Measurements from ENCODE around the gene COL18A1. TPM values are rescaled to one million over a fixed set of nuclear protein-coding genes. Genes with fewer than 3 reads are reported as not detected.
"Not testable (repeated sequence)": the region's sequence is repeated elsewhere in the genome, so short reads cannot be mapped to it uniquely, and the experiment has no call there.

COL18A1 gene
- total RNA-seq, 1 experiment from 2014 or later: 838 TPM

GRCh38 chr21:45556302-45556644 lies 151.3 kb downstream of the COL18A1 start:
- DNase-seq (ENCODE audit: low read depth): no peak
- in situ Hi-C loops (cut with HindIII; ENCODE audit: low pct_unique_long_range_greater_than_20kb, low sequenced_read_pairs): no loop called here

GRCh38 chr21:45556645-45557615 lies 152.0 kb downstream of the COL18A1 start:
- in situ Hi-C loops (cut with HindIII; ENCODE audit: low pct_unique_long_range_greater_than_20kb, low sequenced_read_pairs): no loop called here
- no peak for DNase-seq (ENCODE audit: low read depth)

GRCh38 chr21:45557616-45558043 lies 152.7 kb downstream of the COL18A1 start:
- in situ Hi-C loops (cut with HindIII; ENCODE audit: low pct_unique_long_range_greater_than_20kb, low sequenced_read_pairs): no loop called here
- DNase-seq (ENCODE audit: low read depth): no peak

- DNase-seq (ENCODE audit: low read depth): no peak
- in situ Hi-C loops (cut with HindIII; ENCODE audit: low pct_unique_long_range_greater_than_20kb, low sequenced_read_pairs): no loop called here
Observed at GRCh38 chr21:45558044-45558721, 153.2 kb downstream of the COL18A1 start.

- in situ Hi-C loops (cut with HindIII; ENCODE audit: low pct_unique_long_range_greater_than_20kb, low sequenced_read_pairs): no loop called here
- no peak for DNase-seq (ENCODE audit: low read depth)
Observed at GRCh38 chr21:45559216-45560105, 154.5 kb downstream of the COL18A1 start.

- in situ Hi-C loops (cut with HindIII; ENCODE audit: low pct_unique_long_range_greater_than_20kb, low sequenced_read_pairs): no loop called here
- no peak for DNase-seq (ENCODE audit: low read depth)
Observed at GRCh38 chr21:45560106-45561021, 155.4 kb downstream of the COL18A1 start.

- in situ Hi-C loops (cut with HindIII; ENCODE audit: low pct_unique_long_range_greater_than_20kb, low sequenced_read_pairs); DNase-seq (ENCODE audit: low read depth): not testable (repeated sequence)
Observed at GRCh38 chr21:45561241-45561640, 156.3 kb downstream of the COL18A1 start.

GRCh38 chr21:45562402-45562801 lies 157.4 kb downstream of the COL18A1 start:
- in situ Hi-C loops (cut with HindIII; ENCODE audit: low pct_unique_long_range_greater_than_20kb, low sequenced_read_pairs): no loop called here
- DNase-seq (ENCODE audit: low read depth): no peak

- in situ Hi-C loops (cut with HindIII; ENCODE audit: low pct_unique_long_range_greater_than_20kb, low sequenced_read_pairs): no loop called here
- no peak for DNase-seq (ENCODE audit: low read depth)
Observed at GRCh38 chr21:45562965-45563364, 158.0 kb downstream of the COL18A1 start.

Other genes with a start within 250 kb of the COL18A1 start
- 35.2 and 87.3 TPM in 2 replicates for gene POFUT2, start 117.3 kb upstream of the COL18A1 start, total RNA-seq (2014; rRNA removed; shearing (Covaris generic); ENCODE audit: low replicate concordance)
- gene SLC19A1, start 137.3 kb downstream of the COL18A1 start, total RNA-seq (2014; rRNA removed; shearing (Covaris generic); ENCODE audit: low replicate concordance): 25.5 and 36.0 TPM in 2 replicates
- gene PCBP3, start 238.6 kb downstream of the COL18A1 start, total RNA-seq (2014; rRNA removed; shearing (Covaris generic); ENCODE audit: low replicate concordance): not detected in 2 replicates

All from Caki2 (cell line).